ENCODE measurements around the gene TBX2.

DNA sequence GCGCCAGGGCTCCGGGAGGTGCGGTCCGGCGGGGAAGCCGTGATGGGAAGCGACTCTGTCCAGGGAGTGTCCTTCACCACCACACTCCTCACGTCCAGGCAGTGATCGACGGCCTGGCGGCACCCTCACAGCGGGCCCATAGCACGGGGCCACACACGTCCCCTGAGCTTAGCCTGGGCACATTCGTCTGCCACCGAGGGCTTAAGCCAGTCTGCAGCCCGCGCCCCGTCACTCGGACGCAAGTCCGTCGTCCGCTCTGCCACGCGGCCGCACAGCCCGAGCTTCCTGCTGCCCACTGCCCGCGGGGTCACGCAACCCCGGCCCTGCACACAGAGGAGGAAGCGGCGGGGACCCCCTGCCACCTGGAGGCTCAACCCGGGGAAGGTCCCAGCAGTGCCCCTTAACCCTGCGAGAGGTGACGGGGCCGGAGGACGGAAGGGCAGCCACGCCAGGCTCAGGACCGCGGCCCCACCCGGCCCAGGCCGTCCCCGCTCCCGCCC is 3.0 kb upstream of the TBX2 start:
- TF ChIP-seq, protein P1, sequence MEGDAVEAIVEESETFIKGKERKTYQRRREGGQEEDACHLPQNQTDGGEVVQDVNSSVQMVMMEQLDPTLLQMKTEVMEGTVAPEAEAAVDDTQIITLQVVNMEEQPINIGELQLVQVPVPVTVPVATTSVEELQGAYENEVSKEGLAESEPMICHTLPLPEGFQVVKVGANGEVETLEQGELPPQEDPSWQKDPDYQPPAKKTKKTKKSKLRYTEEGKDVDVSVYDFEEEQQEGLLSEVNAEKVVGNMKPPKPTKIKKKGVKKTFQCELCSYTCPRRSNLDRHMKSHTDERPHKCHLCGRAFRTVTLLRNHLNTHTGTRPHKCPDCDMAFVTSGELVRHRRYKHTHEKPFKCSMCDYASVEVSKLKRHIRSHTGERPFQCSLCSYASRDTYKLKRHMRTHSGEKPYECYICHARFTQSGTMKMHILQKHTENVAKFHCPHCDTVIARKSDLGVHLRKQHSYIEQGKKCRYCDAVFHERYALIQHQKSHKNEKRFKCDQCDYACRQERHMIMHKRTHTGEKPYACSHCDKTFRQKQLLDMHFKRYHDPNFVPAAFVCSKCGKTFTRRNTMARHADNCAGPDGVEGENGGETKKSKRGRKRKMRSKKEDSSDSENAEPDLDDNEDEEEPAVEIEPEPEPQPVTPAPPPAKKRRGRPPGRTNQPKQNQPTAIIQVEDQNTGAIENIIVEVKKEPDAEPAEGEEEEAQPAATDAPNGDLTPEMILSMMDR (IDR thresholded peaks at IDR 0.05; ENCODE audit: poor library complexity) = no peak
- TF ChIP-seq EZH2phosphoT487 (IDR thresholded peaks at IDR 0.05; ENCODE audit: low read depth, severe bottlenecking, unreplicated experiment) (no peak), EZH2 (IDR thresholded peaks at IDR 0.05; ENCODE audit: borderline replicate concordance) (peak; percentile 74)
